ENCODE data around the gene SLC22A15. TPM values are rescaled to one million over a fixed set of nuclear protein-coding genes. Genes with fewer than 3 reads are reported as not detected.
"Not testable (repeated sequence)": the region's sequence is repeated elsewhere in the genome, so short reads cannot be mapped to it uniquely, and the experiment has no call there.

Gene SLC22A15
- total and polyA plus RNA-seq, 5 experiments from 2014 or later: 0.27 to 0.39 TPM; not detected in 3

DNA sequence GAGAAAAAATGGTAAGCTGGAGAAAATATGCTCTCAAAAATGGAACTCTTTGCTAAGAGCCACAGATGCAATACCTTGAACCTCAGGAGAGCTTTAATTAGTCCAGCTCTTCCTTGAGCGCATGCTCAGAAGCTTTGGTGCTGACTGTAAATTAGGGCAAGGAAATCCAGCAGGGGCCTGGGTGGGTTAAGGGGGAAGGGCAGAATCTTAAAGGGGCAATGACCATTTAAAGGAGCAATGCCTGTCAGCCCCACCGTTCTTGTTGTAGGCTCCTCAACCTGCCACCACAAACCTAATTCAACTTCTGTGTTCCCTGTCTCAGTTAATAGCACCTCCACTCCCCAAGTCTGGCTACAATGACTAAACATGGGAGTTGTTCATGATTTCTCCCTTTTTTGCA is 6.8 kb upstream of the SLC22A15 start:
- DNase-seq (no peak), ATAC-seq (no peak)
- Mint-ChIP-seq H3K36me3 (peaks cover 0 to 3% (median 0%) of the 10 kb centered on the region in 3 donors), H3K27ac (no peak overlapping the region), H3K4me3 (no peak overlapping the region), H3K9me3 (no peaks in the 10 kb centered on the region), H3K4me1 (no peaks in the 10 kb centered on the region), H3K27me3 (peaks cover 22 to 74% (median 39%) of the 10 kb centered on the region in 5 donors)
- POLR2A ChIA-PET: no interaction called here

- H3K4me3 Mint-ChIP-seq, H3K4me1 Mint-ChIP-seq, H3K36me3 Mint-ChIP-seq, H3K27ac Mint-ChIP-seq, H3K9me3 Mint-ChIP-seq, ATAC-seq, POLR2A ChIA-PET, DNase-seq: not testable (repeated sequence)
- H3K27me3 Mint-ChIP-seq: peaks cover 16 to 64% (median 32%) of the 10 kb centered on the region in 5 donors
Measured at GRCh38 chr1:115971778-115972177, 4.5 kb upstream of the SLC22A15 start.

DNA sequence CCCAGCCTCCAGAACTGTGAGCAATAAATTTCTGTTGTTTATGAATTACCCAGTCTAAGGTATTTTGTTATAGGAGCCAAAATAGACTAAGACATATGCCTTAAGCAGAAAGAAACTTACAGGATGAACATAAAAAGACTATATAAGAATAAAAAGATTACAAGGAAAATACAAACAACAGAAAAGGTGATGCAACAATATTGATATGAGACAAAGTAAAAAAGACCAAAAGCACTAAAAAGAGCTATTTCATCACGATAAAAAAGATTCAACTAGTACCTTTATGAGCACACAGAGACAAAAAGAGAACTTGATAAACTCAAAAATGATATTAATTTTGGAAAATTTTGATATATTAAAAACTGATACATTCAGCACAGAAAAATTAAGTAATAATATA is 3.2 kb upstream of the SLC22A15 start:
- H3K27me3 Mint-ChIP-seq: peaks cover 15 to 61% (median 41%) of the 10 kb centered on the region in 5 donors
- no peak for DNase-seq
- peaks cover 0 to 9% (median 8%) of the 10 kb centered on the region in 4 donors for H3K4me1 Mint-ChIP-seq
- H3K4me3 Mint-ChIP-seq: no peak overlapping the region
- POLR2A ChIA-PET: no interaction called here
- peaks cover 0 to 4% (median 3%) of the 10 kb centered on the region in 3 donors for H3K36me3 Mint-ChIP-seq
- no peak for ATAC-seq
- peak overlapping the region in 1 of 10 donors; percentile 35 for H3K27ac Mint-ChIP-seq
- no peaks in the 10 kb centered on the region for H3K9me3 Mint-ChIP-seq

DNA sequence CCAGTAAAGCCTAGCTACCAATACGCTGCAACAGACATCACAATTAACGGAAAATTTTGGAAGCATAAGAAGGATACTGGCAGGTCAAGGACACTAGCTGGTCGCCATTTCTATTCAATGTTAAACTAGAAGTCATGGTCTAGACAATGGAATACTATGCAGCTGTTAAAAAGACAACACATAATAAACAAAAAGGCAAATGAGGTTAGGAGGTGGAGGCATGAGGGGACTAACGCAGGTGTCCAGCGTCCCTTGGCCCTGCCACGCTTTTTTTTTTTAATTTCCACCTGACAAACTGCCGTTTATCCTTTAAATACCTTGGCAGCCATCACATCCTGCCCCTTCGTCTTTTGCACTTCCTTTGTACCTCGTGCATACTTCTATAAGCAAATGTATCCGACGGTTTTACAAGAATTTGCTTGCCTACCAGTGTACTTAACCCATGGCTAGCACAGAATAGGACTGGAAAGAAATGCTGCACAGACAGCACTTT is 698 bp upstream of the SLC22A15 start:
- no peak for ATAC-seq
- no peak for DNase-seq
- Mint-ChIP-seq H3K4me1 (peaks cover 0 to 9% (median 8%) of the 10 kb centered on the region in 4 donors), H3K36me3 (peaks cover 0 to 4% (median 3%) of the 10 kb centered on the region in 3 donors), H3K9me3 (no peaks in the 10 kb centered on the region), H3K4me3 (peak overlapping the region; percentile 81 to 92 (median 89)), H3K27me3 (peaks cover 11 to 52% (median 34%) of the 10 kb centered on the region in 5 donors), H3K27ac (peak overlapping the region in 8 of 10 donors; percentile 7 to 77 (median 61))
- POLR2A ChIA-PET: interaction anchor here (0.7 kb wide), 1 partner anchor 175 kb away, joined by 3 read pairs; no protein-coding TSS in a partner anchor

GRCh38 chr1:115976921-115977498 is 697 bp downstream of the SLC22A15 start:
- Mint-ChIP-seq H3K36me3 (peaks cover 0 to 4% (median 0%) of the 10 kb centered on the region in 3 donors), H3K4me3 (peak overlapping the region; percentile 68 to 87 (median 78)), H3K27ac (peak overlapping the region in 2 of 10 donors; percentile 6 to 24), H3K9me3 (no peaks in the 10 kb centered on the region), H3K4me1 (peaks cover 0 to 11% (median 8%) of the 10 kb centered on the region in 4 donors), H3K27me3 (peaks cover 11 to 46% (median 30%) of the 10 kb centered on the region in 5 donors)
- no peak for DNase-seq
- peak in 1 of 2 donors; percentile 34 for ATAC-seq
- POLR2A ChIA-PET: no interaction called here

DNA sequence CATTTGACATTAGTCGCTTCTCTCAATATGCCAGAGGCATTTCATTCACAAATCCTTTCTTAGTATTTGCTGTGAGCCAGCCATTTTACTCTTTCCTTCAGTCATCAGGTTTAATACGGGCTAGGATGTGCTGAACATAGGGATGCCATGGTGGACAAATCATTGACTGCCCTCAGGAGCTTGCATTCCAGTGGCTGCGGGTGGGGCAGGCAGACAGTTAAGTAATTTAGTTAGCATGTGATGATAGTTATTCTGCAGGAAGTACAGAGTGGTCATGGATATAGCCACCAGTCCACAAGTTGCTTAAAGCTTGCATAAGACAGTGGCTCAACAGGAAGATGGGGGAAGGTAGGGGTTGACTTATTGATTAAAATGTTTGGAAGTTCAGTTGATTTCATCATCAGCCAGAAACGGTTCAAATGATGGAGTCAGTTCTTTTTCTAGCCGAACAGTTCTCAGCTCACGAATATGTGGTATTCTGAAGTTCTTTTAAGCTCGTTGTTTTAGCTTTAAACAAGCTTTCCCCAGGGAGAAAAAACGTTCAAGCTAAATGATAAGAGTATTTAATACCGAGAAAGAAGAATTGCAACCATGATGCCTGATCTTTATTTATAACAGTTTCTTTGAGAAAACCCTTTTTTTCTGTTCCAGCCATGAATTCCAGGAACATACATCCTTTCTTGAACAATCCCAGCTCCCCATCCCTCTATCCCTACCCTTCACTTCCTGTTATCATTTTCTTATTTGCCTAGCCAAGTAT is 1.4 kb downstream of the SLC22A15 start:
- Mint-ChIP-seq H3K4me1 (peaks cover 0 to 11% (median 8%) of the 10 kb centered on the region in 4 donors), H3K27ac (peak overlapping the region in 1 of 10 donors; percentile 24), H3K36me3 (peaks cover 0 to 4% (median 0%) of the 10 kb centered on the region in 3 donors), H3K4me3 (peak overlapping the region; percentile 68 to 87 (median 78)), H3K9me3 (no peaks in the 10 kb centered on the region), H3K27me3 (peaks cover 10 to 40% (median 30%) of the 10 kb centered on the region in 5 donors)
- POLR2A ChIA-PET: no interaction called here
- DNase-seq (no peak), ATAC-seq (no peak)

GRCh38 chr1:115978292-115978941 is 2.1 kb downstream of the SLC22A15 start:
- H3K27ac Mint-ChIP-seq: no peak overlapping the region
- no peak for ATAC-seq

DNA sequence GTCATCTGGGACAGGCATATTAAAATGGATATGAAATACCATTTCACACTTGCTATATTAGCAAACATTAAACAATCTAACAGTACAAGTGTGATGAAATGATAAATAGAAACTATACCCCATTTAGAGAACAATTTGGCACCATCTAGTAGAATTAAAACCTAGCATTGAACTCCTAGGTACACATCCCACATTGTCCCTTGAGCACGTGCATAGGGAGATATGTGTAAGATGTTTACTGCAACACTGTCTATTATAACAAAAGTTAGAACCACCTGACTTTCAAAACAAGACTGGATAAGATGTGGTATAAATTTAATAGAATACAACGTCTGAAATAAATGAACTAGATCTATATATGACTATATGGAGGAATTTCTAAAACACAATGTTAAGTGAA is 3.8 kb downstream of the SLC22A15 start:
- H3K27ac Mint-ChIP-seq: no peak overlapping the region
- H3K36me3 Mint-ChIP-seq: peaks cover 0 to 4% (median 0%) of the 10 kb centered on the region in 3 donors
- no peak overlapping the region for H3K4me3 Mint-ChIP-seq
- POLR2A ChIA-PET: no interaction called here
- peaks cover 11 to 30% (median 18%) of the 10 kb centered on the region in 5 donors for H3K27me3 Mint-ChIP-seq
- H3K9me3 Mint-ChIP-seq: no peaks in the 10 kb centered on the region
- no peak for DNase-seq
- peaks cover 0 to 11% (median 8%) of the 10 kb centered on the region in 4 donors for H3K4me1 Mint-ChIP-seq
- ATAC-seq: no peak

More at GRCh38 chr1:115978292-115978941, 2.1 kb downstream of the SLC22A15 start:
- Mint-ChIP-seq H3K27me3 (peaks cover 11 to 40% (median 26%) of the 10 kb centered on the region in 5 donors), H3K4me3 (no peak overlapping the region), H3K9me3 (no peaks in the 10 kb centered on the region), H3K36me3 (peaks cover 0 to 4% (median 0%) of the 10 kb centered on the region in 3 donors), H3K4me1 (peaks cover 0 to 11% (median 8%) of the 10 kb centered on the region in 4 donors)
- no peak for DNase-seq
- POLR2A ChIA-PET: no interaction called here

GRCh38 chr1:115980998-115981993 is 5.0 kb downstream of the SLC22A15 start:
- H3K4me3 Mint-ChIP-seq: no peak overlapping the region
- peak in 1 of 2 donors; percentile 30 for ATAC-seq
- H3K4me1 Mint-ChIP-seq: peaks cover 0 to 7% (median 4%) of the 10 kb centered on the region in 4 donors
- POLR2A ChIA-PET: no interaction called here
- no peaks in the 10 kb centered on the region for H3K9me3 Mint-ChIP-seq
- H3K27me3 Mint-ChIP-seq: peaks cover 11 to 24% (median 11%) of the 10 kb centered on the region in 5 donors
- peaks cover 0 to 2% (median 0%) of the 10 kb centered on the region in 3 donors for H3K36me3 Mint-ChIP-seq
- no peak overlapping the region for H3K27ac Mint-ChIP-seq
- DNase-seq: peak in 3 of 10 donors; percentile 12 to 27 (median 19)

DNA sequence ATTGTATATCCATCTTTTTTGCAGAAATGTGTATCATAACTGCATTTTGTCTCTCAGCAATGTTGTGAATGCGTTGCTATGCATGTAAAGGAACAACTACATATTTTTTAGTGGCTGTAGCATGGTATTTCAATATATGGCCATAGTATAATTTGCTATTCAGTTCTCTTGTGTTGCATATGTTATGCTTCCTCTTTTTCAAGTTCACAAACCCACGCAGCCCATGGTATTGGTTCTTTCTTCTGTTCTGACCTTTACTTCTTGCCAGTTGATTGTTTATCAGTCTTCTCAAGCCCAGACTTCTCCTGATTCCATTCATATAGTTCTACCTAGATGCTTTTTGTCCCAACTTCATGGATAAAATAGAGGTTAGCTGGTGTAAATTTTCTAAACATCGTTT is 6.1 kb downstream of the SLC22A15 start:
- POLR2A ChIA-PET: no interaction called here
- no peak overlapping the region for H3K4me3 Mint-ChIP-seq
- no peak overlapping the region for H3K27ac Mint-ChIP-seq
- no peaks in the 10 kb centered on the region for H3K9me3 Mint-ChIP-seq
- DNase-seq: no peak
- peaks cover 0 to 2% (median 0%) of the 10 kb centered on the region in 4 donors for H3K4me1 Mint-ChIP-seq
- H3K27me3 Mint-ChIP-seq: peaks cover 8 to 21% (median 12%) of the 10 kb centered on the region in 5 donors
- ATAC-seq: no peak
- peaks cover 0 to 4% (median 0%) of the 10 kb centered on the region in 3 donors for H3K36me3 Mint-ChIP-seq

DNA sequence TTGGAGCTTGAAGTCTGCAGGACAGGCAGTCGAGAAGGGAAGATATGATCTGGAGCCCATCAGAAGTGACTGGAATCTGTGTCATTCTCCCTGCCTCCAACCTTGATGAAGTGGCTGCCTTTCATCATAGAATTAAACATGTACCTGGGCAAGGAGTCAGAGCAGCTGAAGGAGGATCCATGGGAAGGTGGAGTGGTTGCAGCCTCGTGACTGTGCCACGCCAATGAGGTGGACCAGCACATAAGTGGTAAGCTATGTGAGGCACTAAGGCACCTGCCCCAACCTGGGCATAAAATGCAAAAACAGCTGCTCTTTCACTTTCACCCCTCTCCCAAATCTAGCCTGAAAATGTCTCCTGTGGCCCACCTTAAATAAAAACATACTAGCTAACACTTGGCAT is 7.3 kb downstream of the SLC22A15 start:
- Mint-ChIP-seq H3K9me3 (no peaks in the 10 kb centered on the region), H3K36me3 (peaks cover 0 to 4% (median 0%) of the 10 kb centered on the region in 3 donors), H3K4me3 (no peak overlapping the region), H3K4me1 (peaks cover 0 to 1% (median 0%) of the 10 kb centered on the region in 4 donors), H3K27me3 (peaks cover 7 to 13% (median 11%) of the 10 kb centered on the region in 5 donors), H3K27ac (no peak overlapping the region)
- POLR2A ChIA-PET: no interaction called here
- ATAC-seq: no peak
- DNase-seq: no peak
